HUES48 (cell line): ENCODE results near the gene PAPOLA.

Source experiments
- H3K27ac ChIP-seq: one replicate; pipeline ENCODE4 v1.7.0; 2013; ENCODE audit warnings: low read depth, low read length, inconsistent platforms
- H3K27me3 ChIP-seq: 2 replicates; pipeline ENCODE4 v1.6.1; 2013; ENCODE audit warnings: mild to moderate bottlenecking, low read length; ENCODE audit not compliant: control insufficient read depth, insufficient read depth
- H3K36me3 ChIP-seq: 2 replicates; pipeline ENCODE4 v1.6.1; 2013; ENCODE audit warnings: low read length; ENCODE audit not compliant: control insufficient read depth, insufficient read depth
- H3K4me1 ChIP-seq: 2 replicates; pipeline ENCODE4 v1.6.1; 2013; ENCODE audit warnings: mild to moderate bottlenecking, low read length; ENCODE audit not compliant: control insufficient read depth, insufficient read depth
- H3K4me3 ChIP-seq: 2 replicates; pipeline ENCODE4 v1.5.1; 2013; ENCODE audit warnings: mild to moderate bottlenecking, low read depth, low read length
- H3K9ac ChIP-seq: 2 replicates; pipeline ENCODE4 v1.6.1; 2013; ENCODE audit warnings: mild to moderate bottlenecking, low read depth, low read length, moderate library complexity
- H3K9me3 ChIP-seq: 2 replicates; pipeline ENCODE4 v1.6.1; 2013; ENCODE audit warnings: low read length; ENCODE audit not compliant: control insufficient read depth, insufficient read depth

Gene PAPOLA

GRCh38 chr14:96586056-96586455, 83.9 kb downstream of the PAPOLA start:
- Histone ChIP-seq H3K27ac (no peak overlapping the region), H3K9me3 (no peaks in the 10 kb centered on the region), H3K9ac (no peak overlapping the region), H3K4me1 (peaks cover 7% of the 10 kb centered on the region; the same call in 1 of the 2 replicates), H3K27me3 (no peaks in the 10 kb centered on the region), H3K4me3 (no peak overlapping the region), H3K36me3 (no peaks in the 10 kb centered on the region)

GRCh38 chr14:96586921-96587822, 85.0 kb downstream of the PAPOLA start:
- H3K4me3 ChIP-seq: no peak overlapping the region
- H3K9ac ChIP-seq: no peak overlapping the region
- no peak overlapping the region for H3K27ac ChIP-seq
- H3K27me3 ChIP-seq: peaks cover 4% of the 10 kb centered on the region
- H3K36me3 ChIP-seq: no peaks in the 10 kb centered on the region
- H3K9me3 ChIP-seq: no peaks in the 10 kb centered on the region
- H3K4me1 ChIP-seq: peaks cover 7% of the 10 kb centered on the region; the same call in 1 of the 2 replicates

DNA sequence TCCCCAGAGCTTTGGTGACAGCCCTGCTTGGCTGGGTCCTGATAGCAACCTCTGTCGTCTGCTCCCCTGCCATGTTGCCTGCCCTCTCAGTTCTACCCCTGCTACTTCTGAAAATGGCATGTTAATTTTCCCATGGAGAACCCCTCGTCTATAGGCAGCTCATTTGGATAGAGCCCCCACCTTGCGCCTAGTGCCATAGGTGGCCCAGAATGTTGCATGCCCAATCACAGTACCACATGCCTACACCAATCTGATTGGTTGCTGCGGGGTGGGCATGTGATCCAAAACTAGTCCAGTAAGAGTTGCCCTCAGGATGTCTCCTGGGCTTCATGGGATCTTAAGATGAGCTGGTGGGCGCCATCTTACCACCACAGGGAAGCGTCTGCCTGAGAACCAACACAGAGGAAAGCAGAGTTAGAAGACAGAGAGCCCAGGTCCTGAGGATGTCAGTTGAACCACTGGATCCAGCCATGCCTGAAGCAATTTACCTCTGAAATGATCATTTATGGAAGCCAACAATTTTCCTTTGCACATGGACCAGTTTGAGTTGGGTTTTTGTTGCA, 85.7 kb downstream of the PAPOLA start:
- H3K9ac ChIP-seq: no peak overlapping the region
- no peak overlapping the region for H3K4me3 ChIP-seq
- peaks cover 8% of the 10 kb centered on the region for H3K27me3 ChIP-seq
- H3K9me3 ChIP-seq: no peaks in the 10 kb centered on the region
- peaks cover 7% of the 10 kb centered on the region; the same call in 1 of the 2 replicates for H3K4me1 ChIP-seq
- no peaks in the 10 kb centered on the region for H3K36me3 ChIP-seq
- no peak overlapping the region for H3K27ac ChIP-seq

GRCh38 chr14:96588410-96589257, 86.5 kb downstream of the PAPOLA start:
- Histone ChIP-seq H3K9me3 (no peaks in the 10 kb centered on the region), H3K27ac (no peak overlapping the region), H3K36me3 (no peaks in the 10 kb centered on the region), H3K4me1 (peaks cover 7% of the 10 kb centered on the region; the same call in 1 of the 2 replicates), H3K27me3 (peaks cover 16% of the 10 kb centered on the region), H3K9ac (no peak overlapping the region), H3K4me3 (no peak overlapping the region)

DNA sequence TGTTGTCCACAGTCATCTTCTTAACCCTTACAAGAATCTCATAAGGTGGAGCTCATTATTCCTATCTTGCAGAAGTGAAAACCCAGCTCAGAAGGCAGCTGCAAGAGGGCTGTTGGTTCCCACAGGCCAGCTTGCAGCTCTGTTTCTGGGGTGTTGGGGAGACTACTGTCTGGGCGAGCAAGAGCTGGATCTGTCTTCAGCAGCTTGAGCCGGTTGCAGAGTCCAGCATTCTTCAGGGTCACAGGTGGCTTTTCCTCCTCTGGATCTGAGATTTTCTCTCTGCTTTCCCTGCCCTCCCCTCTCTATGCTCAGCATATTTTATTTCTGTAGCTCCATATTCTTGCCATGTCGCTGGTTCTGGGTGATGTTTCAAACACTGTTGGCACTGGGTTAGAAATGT, 87.4 kb downstream of the PAPOLA start:
- no peak overlapping the region for H3K4me3 ChIP-seq

DNA sequence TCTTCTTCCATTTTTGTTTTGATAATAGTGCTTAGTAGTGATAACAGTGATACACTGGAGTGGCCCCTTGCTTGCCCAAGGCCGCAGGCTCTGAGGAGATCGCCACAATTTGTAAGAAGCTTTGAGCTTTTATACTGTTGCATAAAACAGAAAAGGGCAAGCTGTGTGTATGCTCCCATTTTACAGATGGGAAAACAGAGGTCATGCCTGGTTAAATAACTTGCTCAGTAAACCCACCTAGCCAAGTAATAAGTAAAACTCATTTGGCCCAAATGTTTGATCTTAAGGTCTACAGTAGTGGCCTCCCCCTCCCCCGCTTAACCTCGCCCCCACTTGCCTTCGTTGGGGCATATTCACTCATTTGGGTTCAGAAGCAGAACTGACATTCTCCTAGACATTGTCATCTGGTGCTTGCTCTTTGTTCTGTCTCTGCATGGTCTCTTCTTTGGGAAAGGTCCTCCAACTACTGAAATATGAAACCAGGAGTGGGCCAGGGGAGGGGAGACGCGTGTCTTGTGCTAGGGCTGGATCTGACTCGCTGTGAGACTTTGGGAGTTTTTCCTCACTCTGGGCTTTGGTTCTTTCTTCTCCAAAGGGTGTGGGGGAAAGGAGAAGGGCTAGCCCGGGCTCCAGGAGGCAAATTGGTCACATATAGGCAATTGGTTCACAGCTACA, 88.1 kb downstream of the PAPOLA start:
- Histone ChIP-seq H3K27ac (no peak overlapping the region), H3K9ac (no peak overlapping the region), H3K9me3 (no peaks in the 10 kb centered on the region), H3K27me3 (peaks cover 18% of the 10 kb centered on the region), H3K4me1 (peaks cover 4% of the 10 kb centered on the region; the same call in 1 of the 2 replicates), H3K36me3 (no peaks in the 10 kb centered on the region), H3K4me3 (no peak overlapping the region)

More for the DNA sequence above, 87.4 kb downstream of the PAPOLA start:
- peaks cover 18% of the 10 kb centered on the region for H3K27me3 ChIP-seq
- H3K4me1 ChIP-seq: peaks cover 4% of the 10 kb centered on the region; the same call in 1 of the 2 replicates
- H3K36me3 ChIP-seq: no peaks in the 10 kb centered on the region
- no peak overlapping the region for H3K9ac ChIP-seq
- H3K27ac ChIP-seq: no peak overlapping the region
- H3K9me3 ChIP-seq: no peaks in the 10 kb centered on the region

- Histone ChIP-seq H3K9me3 (no peaks in the 10 kb centered on the region), H3K4me3 (peak overlapping the region; percentile 61), H3K27ac (no peak overlapping the region), H3K4me1 (peaks cover 4% of the 10 kb centered on the region; the same call in 1 of the 2 replicates), H3K9ac (no peak overlapping the region), H3K36me3 (no peaks in the 10 kb centered on the region), H3K27me3 (peaks cover 18% of the 10 kb centered on the region)
Observed at GRCh38 chr14:96592591-96593386, 90.6 kb downstream of the PAPOLA start.

GRCh38 chr14:96594961-96595360, 92.8 kb downstream of the PAPOLA start:
- Histone ChIP-seq H3K27ac (no peak overlapping the region), H3K4me1 (peaks cover 4% of the 10 kb centered on the region; the same call in 1 of the 2 replicates), H3K27me3 (peaks cover 18% of the 10 kb centered on the region), H3K9ac (no peak overlapping the region), H3K9me3 (no peaks in the 10 kb centered on the region), H3K36me3 (no peaks in the 10 kb centered on the region), H3K4me3 (no peak overlapping the region)

DNA sequence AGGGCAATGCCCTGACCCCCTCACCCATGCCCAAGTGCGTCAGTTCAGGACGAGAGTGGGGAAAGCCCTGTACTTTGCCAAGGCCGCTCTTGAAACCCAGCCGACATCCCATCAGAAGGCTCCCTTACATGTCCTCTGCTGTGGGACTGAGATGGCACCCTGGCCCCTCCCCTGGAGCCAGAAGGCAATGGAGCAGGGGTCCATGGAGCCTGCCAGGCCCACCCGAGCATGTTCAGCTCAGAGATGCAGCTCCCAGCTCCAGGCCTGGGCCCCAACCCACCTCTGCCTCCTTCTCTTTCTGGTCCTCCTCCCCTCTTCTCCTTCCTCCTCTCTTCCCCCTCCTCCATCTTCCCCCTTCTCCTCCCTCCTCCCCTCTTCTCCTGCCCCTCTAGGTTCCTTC, 95.5 kb downstream of the PAPOLA start:
- Histone ChIP-seq H3K4me3 (no peak overlapping the region), H3K9me3 (no peaks in the 10 kb centered on the region), H3K9ac (no peak overlapping the region), H3K27me3 (peaks cover 12% of the 10 kb centered on the region), H3K4me1 (no peaks in the 10 kb centered on the region), H3K36me3 (no peaks in the 10 kb centered on the region), H3K27ac (no peak overlapping the region)
